ENCODE results near the gene BOLA2B. TPM values are rescaled to one million over a fixed set of nuclear protein-coding genes. Genes with fewer than 3 reads are reported as not detected.

BOLA2B gene
- total RNA-seq, 2 donors from 2014 or later = 137 to 151 TPM

DNA sequence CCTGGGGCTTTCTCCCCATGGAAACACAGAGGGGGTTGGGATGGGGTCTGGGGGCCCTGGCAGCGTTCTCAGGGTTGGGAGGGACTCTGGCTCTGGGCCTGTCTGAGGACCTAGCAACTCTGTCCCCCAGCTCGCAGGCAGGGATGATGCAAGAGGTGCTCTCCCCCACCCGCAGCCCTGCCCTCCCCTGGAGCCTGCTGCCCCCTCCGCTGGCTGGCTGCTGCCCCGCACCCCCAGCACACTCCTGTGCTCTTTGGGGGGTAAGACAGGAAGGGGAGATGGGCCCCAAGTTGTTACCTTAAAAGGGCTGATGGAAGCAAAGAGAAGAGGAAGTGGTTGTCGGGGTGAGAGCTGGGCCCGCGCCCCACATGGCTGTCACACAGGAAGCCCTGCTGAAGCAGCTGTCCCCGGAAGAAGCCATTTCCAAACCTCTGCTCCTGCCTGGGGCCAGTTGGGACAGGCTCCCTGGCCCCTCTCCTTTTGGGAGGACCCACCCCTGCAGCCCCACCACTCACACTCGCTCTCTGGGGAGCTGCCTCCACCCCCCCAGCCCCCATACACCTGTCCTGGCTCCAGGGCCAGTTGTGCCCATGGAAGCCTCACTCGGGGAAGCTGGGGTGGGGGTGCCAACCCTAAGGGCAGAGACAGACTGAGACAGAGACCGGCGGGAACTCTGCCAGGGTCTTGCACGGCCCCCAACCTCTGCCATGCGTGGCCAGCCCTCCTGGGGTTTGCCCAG, 7.6 kb downstream of the BOLA2B start:
- Histone ChIP-seq H3K9me3 (no peaks in the 10 kb centered on the region), H3K36me3 (no peaks in the 10 kb centered on the region), H3K27ac (no peak overlapping the region), H3K27me3 (replicated peaks; ENCODE audit: insufficient read depth) (no peaks in the 10 kb centered on the region), H3K4me3 (no peak overlapping the region), H3K4me1 (replicated peaks) (no peaks in the 10 kb centered on the region)
- DNase-seq (ENCODE audit: low spot score) = no peak
- intact Hi-C loops (cut with DNase I) = no loop called here
- 81% methylated on average over 13 of the region's 15 CpGs for WGBS
- TF ChIP-seq POLR2A (IDR thresholded peaks at IDR 0.05) (no peak), POLR2AphosphoS5 (IDR thresholded peaks at IDR 0.05) (no peak)
- TF ChIP-seq, protein P1, sequence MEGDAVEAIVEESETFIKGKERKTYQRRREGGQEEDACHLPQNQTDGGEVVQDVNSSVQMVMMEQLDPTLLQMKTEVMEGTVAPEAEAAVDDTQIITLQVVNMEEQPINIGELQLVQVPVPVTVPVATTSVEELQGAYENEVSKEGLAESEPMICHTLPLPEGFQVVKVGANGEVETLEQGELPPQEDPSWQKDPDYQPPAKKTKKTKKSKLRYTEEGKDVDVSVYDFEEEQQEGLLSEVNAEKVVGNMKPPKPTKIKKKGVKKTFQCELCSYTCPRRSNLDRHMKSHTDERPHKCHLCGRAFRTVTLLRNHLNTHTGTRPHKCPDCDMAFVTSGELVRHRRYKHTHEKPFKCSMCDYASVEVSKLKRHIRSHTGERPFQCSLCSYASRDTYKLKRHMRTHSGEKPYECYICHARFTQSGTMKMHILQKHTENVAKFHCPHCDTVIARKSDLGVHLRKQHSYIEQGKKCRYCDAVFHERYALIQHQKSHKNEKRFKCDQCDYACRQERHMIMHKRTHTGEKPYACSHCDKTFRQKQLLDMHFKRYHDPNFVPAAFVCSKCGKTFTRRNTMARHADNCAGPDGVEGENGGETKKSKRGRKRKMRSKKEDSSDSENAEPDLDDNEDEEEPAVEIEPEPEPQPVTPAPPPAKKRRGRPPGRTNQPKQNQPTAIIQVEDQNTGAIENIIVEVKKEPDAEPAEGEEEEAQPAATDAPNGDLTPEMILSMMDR (IDR thresholded peaks at IDR 0.05) = no peak

DNA sequence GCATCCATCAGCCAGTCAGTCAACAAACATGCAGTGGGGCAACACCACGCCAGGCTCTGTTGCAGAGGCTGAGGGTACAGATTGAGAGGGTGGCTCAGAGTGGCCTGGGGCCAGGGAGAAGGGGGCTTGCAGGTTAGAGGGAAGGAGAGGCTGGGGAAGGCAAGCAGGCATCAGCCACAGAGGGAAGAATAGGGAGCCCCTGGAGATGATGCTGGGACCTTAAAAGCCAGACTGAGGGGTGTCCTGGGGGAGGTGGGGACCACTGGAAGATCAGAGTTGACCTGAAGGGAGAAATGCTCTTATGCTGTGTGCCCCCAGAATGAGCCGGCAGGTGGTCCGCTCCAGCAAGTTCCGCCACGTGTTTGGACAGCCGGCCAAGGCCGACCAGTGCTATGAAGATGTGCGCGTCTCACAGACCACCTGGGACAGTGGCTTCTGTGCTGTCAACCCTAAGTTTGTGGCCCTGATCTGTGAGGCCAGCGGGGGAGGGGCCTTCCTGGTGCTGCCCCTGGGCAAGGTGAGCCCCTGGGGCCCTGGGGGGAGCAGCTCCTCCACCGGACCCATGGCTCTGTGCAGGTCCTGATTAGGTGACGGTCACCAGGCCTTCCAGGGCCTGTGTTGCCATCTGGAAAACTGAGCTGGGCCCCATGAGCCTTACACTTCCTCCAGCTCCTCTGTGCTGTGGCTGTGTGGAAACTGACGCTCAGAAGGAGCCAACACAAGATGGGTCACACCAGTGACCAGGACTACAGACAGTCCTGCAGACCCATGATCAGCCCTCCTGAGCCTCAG, 8.4 kb downstream of the BOLA2B start:
- Histone ChIP-seq H3K4me1 (replicated peaks) (no peaks in the 10 kb centered on the region), H3K4me3 (peak overlapping the region; percentile 48 to 49), H3K27ac (no peak overlapping the region), H3K36me3 (no peaks in the 10 kb centered on the region), H3K27me3 (replicated peaks; ENCODE audit: insufficient read depth) (no peaks in the 10 kb centered on the region), H3K9me3 (no peaks in the 10 kb centered on the region)
- TF ChIP-seq POLR2A (IDR thresholded peaks at IDR 0.05) = no peak
- no peak for TF ChIP-seq POLR2AphosphoS5 (IDR thresholded peaks at IDR 0.05)
- TF ChIP-seq, protein P1 (IDR thresholded peaks at IDR 0.05) = no peak
- intact Hi-C loops (cut with DNase I) = no loop called here
- DNase-seq (ENCODE audit: low spot score) = no peak
- 84% methylated on average over 11 of the region's 13 CpGs for WGBS

DNA sequence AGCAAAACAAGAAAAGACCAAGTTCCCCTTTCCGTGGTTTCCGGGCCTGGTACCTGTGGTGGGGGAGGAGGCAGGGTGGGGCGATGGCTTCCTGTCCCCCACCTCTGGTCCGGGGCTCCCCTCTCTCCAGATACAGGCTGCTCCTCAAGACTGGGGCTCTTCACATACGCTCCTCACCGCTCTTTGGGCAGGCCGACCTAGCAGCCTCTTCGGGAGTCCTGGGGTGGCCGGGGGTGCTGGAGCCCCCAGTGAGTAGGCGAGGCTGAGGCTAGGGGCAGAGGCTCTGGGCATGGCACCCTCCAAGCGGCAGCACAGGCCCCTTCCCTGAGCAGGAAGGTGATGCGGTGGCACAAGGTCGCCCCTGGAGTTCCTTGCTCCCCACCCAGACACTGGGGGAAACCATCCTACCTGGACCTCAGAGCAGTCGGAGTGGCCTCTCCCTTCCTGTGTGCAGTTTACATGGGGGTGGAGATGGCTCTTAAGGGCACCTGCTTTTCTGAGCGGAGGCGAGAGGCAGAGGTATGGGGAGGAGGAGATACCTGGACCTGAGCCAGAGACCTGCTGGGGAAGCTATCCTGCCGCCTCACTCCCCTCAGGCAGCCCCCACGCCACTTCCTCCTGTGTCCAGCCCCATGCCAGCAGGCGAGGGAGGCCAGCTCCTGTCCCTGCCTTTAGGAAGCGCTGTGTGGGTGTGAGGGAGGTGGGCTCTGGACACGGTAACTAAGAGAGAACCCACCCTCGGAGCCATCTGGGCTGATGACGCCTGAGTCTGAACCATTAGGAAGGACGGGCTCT, 9.2 kb downstream of the BOLA2B start:
- TF ChIP-seq POLR2AphosphoS5 (IDR thresholded peaks at IDR 0.05) (no peak), POLR2A (IDR thresholded peaks at IDR 0.05) (no peak)
- TF ChIP-seq, protein P1 (IDR thresholded peaks at IDR 0.05) = no peak
- intact Hi-C loops (cut with DNase I) = no loop called here
- Histone ChIP-seq H3K27me3 (replicated peaks; ENCODE audit: insufficient read depth) (no peaks in the 10 kb centered on the region), H3K36me3 (no peaks in the 10 kb centered on the region), H3K27ac (no peak overlapping the region), H3K9me3 (no peaks in the 10 kb centered on the region), H3K4me3 (peak overlapping the region; percentile 48 to 49), H3K4me1 (replicated peaks) (no peaks in the 10 kb centered on the region)
- 35% methylated on average over 23 of the region's 24 CpGs for WGBS
- DNase-seq (ENCODE audit: low spot score) = no peak

DNA sequence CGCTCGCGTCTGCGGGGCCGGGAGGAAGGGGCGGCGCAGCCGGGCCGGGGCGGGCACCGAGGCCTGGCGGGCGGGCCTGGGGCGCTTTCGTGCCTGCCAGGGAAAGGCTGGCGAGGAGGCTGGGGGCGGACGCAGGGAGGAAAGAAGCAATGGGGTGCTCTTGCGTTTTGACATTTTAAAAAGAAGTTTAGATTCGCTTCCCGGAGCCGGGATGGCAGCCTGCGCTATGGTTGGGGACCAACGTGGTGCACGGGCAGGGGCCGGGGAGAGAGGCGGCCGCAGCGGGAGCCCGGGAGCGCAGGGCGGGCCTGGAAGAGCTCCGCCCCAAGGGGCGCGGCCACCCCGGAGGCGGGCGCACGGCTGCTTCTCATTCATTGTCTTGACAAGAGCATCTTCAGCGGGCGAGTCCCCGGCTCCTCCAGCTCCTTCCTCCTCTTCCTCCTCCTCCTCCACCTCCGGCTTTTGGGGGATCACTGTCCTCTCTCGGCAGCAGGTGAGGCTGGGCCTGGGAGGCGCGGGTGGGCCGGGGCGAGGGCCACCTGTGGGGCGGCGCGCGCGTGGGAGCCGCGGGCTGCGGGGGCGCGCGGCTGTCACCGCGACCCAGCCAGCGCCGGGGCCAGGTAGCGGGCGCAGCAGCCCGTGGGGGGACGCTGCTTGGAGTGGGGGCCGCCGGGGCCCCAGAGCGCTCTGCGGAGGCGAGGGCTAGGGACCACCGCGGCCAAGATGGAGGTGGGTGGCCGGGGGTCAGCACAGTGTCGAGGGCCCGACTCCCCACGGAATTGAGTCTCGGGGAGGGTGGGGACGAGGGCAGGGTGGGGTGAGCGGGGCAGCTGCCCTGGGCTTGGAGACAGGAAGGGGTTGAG, 10.0 kb downstream of the BOLA2B start, which contains the start of gene CORO1A:
TSS of gene CORO1A (plus strand) at position 370 of the 863 bp plus-strand sequence. CDS start 1,608 bp downstream, outside the sequence.
- Histone ChIP-seq H3K27ac (peak within 1 kb of the TSS; percentile 59 to 67), H3K4me1 (replicated peaks) (no peaks in the 10 kb centered on the region), H3K9me3 (no peaks in the 10 kb centered on the region), H3K36me3 (no peaks in the 10 kb centered on the region), H3K4me3 (peak within 1 kb of the TSS; percentile 48 to 49), H3K27me3 (replicated peaks; ENCODE audit: insufficient read depth) (no peaks in the 10 kb centered on the region)
- WGBS = under 1% methylated on average over 58 of the region's 81 CpGs
- peak; percentile 77 for DNase-seq (ENCODE audit: low spot score)
- intact Hi-C loops (cut with DNase I) = no loop called here
- TF ChIP-seq POLR2AphosphoS5 (IDR thresholded peaks at IDR 0.05) (peak; percentile 17), POLR2A (IDR thresholded peaks at IDR 0.05) (peak; percentile 30)
- TF ChIP-seq, protein P1 (IDR thresholded peaks at IDR 0.05) = no peak
